DOHH2 (cell line): ENCODE data around the gene VARS2.

Experiments used
- H3F3A ChIP-seq: fragments of 200-600 bp; sonication (generic), shearing (Covaris generic); 2 replicates; pipeline ENCODE4 v1.6.0; 2016; ENCODE audit warnings: antibody characterized with exemption, mild to moderate bottlenecking; ENCODE audit not compliant: control insufficient read depth, insufficient read depth
- H3K27ac ChIP-seq: fragments of 200-600 bp; sonication (generic); 2 replicates; pipeline ENCODE4 v1.5.1; 2014; ENCODE audit warnings: low read depth, mild to moderate bottlenecking, low read length, moderate library complexity
- H3K27me3 ChIP-seq: fragments of 200-600 bp; sonication (generic); 2 replicates; pipeline ENCODE4 v1.6.1; 2014; ENCODE audit warnings: mild to moderate bottlenecking, low read length, mixed read lengths; ENCODE audit not compliant: control insufficient read depth
- H3K36me3 ChIP-seq: fragments of 200-600 bp; sonication (generic); 2 replicates; pipeline ENCODE4 v1.6.1; 2014; ENCODE audit warnings: mild to moderate bottlenecking, low read length, moderate library complexity, mixed read lengths; ENCODE audit not compliant: control insufficient read depth
- H3K4me1 ChIP-seq: fragments of 200-600 bp; sonication (generic); 2 replicates; pipeline ENCODE4 v1.6.1; 2014; ENCODE audit warnings: mild to moderate bottlenecking, low read length, mixed read lengths; ENCODE audit not compliant: control insufficient read depth
- H3K4me2 ChIP-seq: fragments of 200-600 bp; sonication (generic); 2 replicates; pipeline ENCODE4 v1.6.0; 2014; ENCODE audit warnings: mild to moderate bottlenecking, low read length, moderate library complexity
- H3K4me3 ChIP-seq: fragments of 200-600 bp; sonication (generic); 2 replicates; pipeline ENCODE4 v1.5.1; 2014; ENCODE audit warnings: mild to moderate bottlenecking, low read length, mixed read lengths
- H3K79me2 ChIP-seq: fragments of 200-600 bp; sonication (generic); 2 replicates; pipeline ENCODE4 v1.6.1; 2014; ENCODE audit warnings: mild to moderate bottlenecking, low read length, mixed read lengths; ENCODE audit not compliant: control insufficient read depth
- H3K9me2 ChIP-seq: fragments of 200-600 bp; sonication (generic); replicated peaks from 2 replicates; pipeline ENCODE4 v1.6.1; 2014; ENCODE audit warnings: mild to moderate bottlenecking, low read length, mixed read lengths; ENCODE audit not compliant: control insufficient read depth
- H3K9me3 ChIP-seq: fragments of 200-600 bp; sonication (generic); 2 replicates; pipeline ENCODE4 v1.6.1; 2014; ENCODE audit warnings: antibody characterized with exemption, low read length, mixed read lengths; ENCODE audit not compliant: control insufficient read depth, insufficient read depth
- H4K20me1 ChIP-seq: fragments of 200-600 bp; sonication (generic); 2 replicates; pipeline ENCODE4 v1.6.0; 2014; ENCODE audit warnings: low read depth, mild to moderate bottlenecking, antibody characterized with exemption, low read length, moderate library complexity; ENCODE audit not compliant: control insufficient read depth, insufficient read depth
- EZH2phosphoT487 ChIP-seq: fragments of 200-600 bp; sonication (generic); IDR thresholded peaks from 2 replicates; pipeline ENCODE4 v1.6.1; 2017; ENCODE audit warnings: borderline replicate concordance, mild to moderate bottlenecking, antibody characterized with exemption, low read length, moderate library complexity, mixed read lengths
- TF ChIP-seq, protein P1 (sequence below): fragments of 200-600 bp; sonication (generic); IDR thresholded peaks from one replicate; pipeline ENCODE4 v1.5.1; 2014; ENCODE audit warnings: antibody characterized with exemption, mild to moderate bottlenecking, low read depth, low read length; ENCODE audit not compliant: poor library complexity, severe bottlenecking

Gene VARS2

DNA sequence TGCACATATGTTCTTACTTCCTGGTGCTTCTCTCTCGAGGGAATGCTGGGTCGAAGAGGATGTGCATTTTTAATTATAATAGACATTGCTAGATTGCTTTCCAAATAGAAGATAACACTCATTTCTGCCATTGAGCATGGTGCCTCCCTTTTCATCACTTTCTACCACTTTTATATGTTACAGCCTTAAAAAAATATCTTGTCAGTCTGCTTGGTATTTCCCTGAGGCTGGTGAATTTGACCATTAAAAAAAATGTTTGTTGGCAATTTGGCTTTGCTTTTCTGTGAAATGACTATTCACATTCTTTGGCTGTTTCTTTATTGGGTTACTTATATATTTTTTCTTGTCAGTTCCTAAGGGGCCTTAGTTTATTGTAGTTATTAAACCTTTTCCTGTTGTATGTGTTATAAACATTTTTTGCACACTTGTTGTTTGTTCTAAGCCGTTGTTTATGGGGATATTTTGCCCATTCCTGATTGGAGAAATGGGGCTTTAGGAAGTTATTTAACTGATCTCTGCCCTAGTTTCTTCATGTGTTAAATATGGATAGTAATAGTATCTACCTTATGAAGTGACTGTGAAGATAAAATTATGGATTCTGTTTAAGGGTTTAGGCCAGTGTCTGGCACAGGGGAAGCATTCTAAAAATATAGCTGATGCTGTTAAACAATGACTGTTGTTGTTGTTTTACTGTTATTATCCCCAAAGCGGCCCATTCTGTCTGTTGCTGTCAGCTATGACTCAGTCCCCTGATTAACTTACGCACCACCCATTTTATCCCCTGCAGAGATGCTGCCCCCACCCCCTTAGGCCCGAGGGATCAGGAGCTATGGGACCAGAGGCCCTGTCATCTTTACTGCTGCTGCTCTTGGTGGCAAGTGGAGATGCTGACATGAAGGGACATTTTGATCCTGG is 25.9 kb upstream of the VARS2 start:
- TF ChIP-seq, protein P1, sequence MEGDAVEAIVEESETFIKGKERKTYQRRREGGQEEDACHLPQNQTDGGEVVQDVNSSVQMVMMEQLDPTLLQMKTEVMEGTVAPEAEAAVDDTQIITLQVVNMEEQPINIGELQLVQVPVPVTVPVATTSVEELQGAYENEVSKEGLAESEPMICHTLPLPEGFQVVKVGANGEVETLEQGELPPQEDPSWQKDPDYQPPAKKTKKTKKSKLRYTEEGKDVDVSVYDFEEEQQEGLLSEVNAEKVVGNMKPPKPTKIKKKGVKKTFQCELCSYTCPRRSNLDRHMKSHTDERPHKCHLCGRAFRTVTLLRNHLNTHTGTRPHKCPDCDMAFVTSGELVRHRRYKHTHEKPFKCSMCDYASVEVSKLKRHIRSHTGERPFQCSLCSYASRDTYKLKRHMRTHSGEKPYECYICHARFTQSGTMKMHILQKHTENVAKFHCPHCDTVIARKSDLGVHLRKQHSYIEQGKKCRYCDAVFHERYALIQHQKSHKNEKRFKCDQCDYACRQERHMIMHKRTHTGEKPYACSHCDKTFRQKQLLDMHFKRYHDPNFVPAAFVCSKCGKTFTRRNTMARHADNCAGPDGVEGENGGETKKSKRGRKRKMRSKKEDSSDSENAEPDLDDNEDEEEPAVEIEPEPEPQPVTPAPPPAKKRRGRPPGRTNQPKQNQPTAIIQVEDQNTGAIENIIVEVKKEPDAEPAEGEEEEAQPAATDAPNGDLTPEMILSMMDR = no peak
- no peak for TF ChIP-seq EZH2phosphoT487
- Histone ChIP-seq H3K4me1 (peaks cover 38% of the 10 kb centered on the region), H3K27ac (no peak overlapping the region), H3F3A (peaks cover 13% of the 10 kb centered on the region), H3K9me2 (no peaks in the 10 kb centered on the region), H3K4me2 (no peak overlapping the region), H3K27me3 (no peaks in the 10 kb centered on the region), H3K9me3 (no peaks in the 10 kb centered on the region), H3K4me3 (no peak overlapping the region), H3K36me3 (no peaks in the 10 kb centered on the region; the same call in 1 of the 2 replicates), H3K79me2 (peaks cover 21% of the 10 kb centered on the region), H4K20me1 (peaks cover 4% of the 10 kb centered on the region; the same call in 1 of the 2 replicates)

DNA sequence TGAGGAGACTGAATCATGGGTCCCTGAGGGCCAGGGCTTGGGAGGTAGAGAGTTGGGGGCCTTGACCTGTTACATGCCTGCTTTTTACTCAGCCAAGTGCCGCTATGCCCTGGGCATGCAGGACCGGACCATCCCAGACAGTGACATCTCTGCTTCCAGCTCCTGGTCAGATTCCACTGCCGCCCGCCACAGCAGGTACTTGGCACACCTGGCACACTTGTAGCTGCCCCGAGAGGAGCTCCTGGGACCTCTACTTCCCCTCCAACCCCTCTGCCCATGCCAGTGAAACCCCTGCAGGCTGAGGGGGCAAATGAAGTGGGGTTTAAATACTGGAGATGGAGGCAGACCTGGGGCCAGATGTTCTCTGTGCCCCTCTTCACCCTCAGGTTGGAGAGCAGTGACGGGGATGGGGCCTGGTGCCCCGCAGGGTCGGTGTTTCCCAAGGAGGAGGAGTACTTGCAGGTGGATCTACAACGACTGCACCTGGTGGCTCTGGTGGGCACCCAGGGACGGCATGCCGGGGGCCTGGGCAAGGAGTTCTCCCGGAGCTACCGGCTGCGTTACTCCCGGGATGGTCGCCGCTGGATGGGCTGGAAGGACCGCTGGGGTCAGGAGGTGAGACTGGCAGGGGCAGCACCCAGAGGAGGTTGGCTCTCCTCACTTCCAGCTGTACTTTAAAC is 25.1 kb upstream of the VARS2 start:
- Histone ChIP-seq H3K4me3 (no peak overlapping the region), H3K27ac (no peak overlapping the region), H3K9me3 (no peaks in the 10 kb centered on the region), H3K36me3 (no peaks in the 10 kb centered on the region; the same call in 1 of the 2 replicates), H3K4me1 (peaks cover 30% of the 10 kb centered on the region), H3F3A (peaks cover 5% of the 10 kb centered on the region), H3K9me2 (no peaks in the 10 kb centered on the region), H4K20me1 (peaks cover 4% of the 10 kb centered on the region; the same call in 1 of the 2 replicates), H3K4me2 (no peak overlapping the region), H3K79me2 (peaks cover 21% of the 10 kb centered on the region), H3K27me3 (no peaks in the 10 kb centered on the region)
- TF ChIP-seq EZH2phosphoT487 = no peak
- TF ChIP-seq, protein P1 = no peak

DNA sequence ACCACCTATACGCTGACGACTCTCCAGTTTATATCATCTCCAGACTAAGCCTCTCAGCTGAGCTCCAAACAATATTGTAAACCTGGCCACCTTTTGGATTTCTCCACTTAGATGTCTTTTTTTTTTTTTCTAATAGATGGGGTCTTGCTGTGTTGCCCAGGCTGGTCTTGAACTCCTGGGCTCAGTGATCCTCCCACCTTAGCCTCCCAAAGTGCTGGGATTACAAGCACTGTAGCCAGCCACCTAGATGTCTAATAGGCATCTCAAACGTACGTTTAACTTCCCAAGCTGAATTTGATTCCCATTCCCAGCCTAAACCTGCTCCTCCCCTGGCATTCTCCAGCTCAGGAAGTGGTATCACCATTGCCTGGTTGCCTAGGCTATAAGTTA is 24.5 kb upstream of the VARS2 start:
- H3K79me2 ChIP-seq = peaks cover 21% of the 10 kb centered on the region
- no peak overlapping the region for H3K4me2 ChIP-seq
- H3K36me3 ChIP-seq = no peaks in the 10 kb centered on the region; the same call in 1 of the 2 replicates
- no peaks in the 10 kb centered on the region for H3K27me3 ChIP-seq
- peaks cover 29% of the 10 kb centered on the region for H3K4me1 ChIP-seq
- peaks cover 4% of the 10 kb centered on the region; the same call in 1 of the 2 replicates for H4K20me1 ChIP-seq
- H3K9me2 ChIP-seq = no peaks in the 10 kb centered on the region
- no peak overlapping the region for H3K4me3 ChIP-seq
- H3K9me3 ChIP-seq = no peaks in the 10 kb centered on the region
- TF ChIP-seq, protein P1 = no peak
- TF ChIP-seq EZH2phosphoT487 = no peak
- peaks cover 5% of the 10 kb centered on the region; the same call in 1 of the 2 replicates for H3F3A ChIP-seq
- H3K27ac ChIP-seq = no peak overlapping the region
